Stimulated activated CD4-positive, alpha-beta T cell treated with anti-CD3 and anti-CD28 coated beads, Interleukin-4, amount 100 ng/mL, for 48 hours (primary cell): Measurements from ENCODE around the gene STX1A.
A peak's percentile ranks its signal among the peaks of the same experiment; 100 is the strongest.
"Not testable (repeated sequence)": the region's sequence is repeated elsewhere in the genome, so short reads cannot be mapped to it uniquely, and the experiment has no call there.

Experiments used
- DNase-seq, 2 donors: peaks; one replicate each; pipeline ENCODE4 v3.0.0-alpha.2; 2020; ENCODE audit warnings: low read depth in 2 of 2

Gene STX1A

DNA sequence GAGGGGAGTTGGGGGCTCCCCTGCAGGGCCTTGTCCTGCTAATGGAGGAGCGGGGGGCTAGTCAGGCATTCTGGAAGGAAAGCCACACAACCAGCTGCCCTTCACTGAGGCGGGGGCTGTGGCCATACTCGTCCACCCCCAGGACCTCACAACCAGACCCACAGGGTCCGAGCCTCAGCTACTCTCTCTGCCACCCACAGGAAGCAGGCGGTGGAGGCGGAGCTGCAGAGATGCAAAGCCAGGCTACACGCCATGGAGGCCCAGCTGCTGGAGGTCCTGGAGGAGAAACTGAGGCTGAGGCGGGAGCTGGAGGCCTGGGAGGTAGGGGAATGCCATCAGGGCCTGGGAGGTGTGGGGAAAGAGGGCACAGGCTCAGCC lies 16.0 kb upstream of the STX1A start:
- DNase-seq: no peak

DNA sequence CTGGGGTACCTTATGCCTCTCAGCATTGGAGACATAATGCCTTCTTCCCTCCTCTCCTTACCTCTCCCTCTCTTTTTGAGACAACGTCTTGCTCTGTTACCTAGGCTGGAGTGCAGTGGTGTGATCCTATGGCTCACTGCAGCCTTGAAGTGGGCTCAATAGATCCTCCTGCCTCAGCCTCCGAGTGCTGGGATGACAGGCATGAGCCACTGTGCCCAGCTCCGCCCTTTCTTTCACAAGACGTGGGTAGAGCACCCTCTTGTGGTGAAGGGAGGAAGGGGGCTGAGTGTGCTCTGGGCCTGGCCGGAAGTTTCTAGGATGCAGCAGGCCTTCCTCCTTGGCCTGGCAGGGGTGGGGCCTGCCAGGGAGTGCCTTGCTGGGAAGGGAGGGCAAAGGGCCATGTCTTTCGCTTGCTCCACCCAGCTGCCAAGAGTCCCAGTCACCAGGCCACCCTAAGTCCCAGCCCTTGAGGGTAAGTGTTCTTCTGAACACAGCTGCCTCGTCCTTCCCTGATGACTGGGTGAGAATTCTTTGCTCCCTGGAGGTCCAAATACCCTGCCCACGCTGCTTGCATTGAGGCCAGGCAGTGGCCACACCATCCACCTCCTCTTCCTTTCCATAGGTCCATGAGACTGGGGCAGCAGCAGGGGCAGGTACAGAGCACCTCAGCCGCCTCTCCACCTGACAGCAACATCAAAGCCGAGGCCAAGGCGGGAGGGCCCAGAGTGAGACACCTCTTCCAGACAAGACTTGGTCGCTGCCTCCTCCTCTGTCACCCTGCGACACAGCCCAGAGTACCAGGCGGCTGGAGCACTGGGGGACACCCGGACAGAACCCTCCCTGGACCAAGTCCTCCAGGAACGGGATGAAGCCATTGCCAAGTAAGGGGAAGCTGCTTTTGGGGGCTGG lies 15.4 kb upstream of the STX1A start:
- peak; percentile 75 to 76 for DNase-seq

DNA sequence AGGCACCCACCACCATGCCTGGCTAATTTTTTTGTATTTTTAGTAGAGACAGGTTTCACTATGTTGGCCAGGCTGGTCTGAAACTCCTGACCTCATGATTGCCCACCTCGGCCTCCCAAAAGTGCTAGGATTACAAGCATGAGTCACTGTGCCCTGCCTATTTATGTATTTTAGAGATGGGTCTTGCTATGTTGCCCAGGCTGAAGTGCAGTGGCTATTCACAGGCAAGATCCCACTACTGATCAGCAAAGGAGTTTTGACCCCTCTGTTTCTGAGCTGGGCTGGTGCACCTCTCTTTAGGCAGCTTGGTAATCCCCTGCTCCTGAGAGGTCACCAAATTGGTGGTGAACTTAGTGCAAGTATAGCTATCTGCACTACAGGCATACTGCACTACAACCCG lies 12.9 kb upstream of the STX1A start:
- no peak for DNase-seq

- DNase-seq: no peak
Measured at GRCh38 chr7:73730485-73730884, 11.0 kb upstream of the STX1A start.

- DNase-seq: no peak
Measured at GRCh38 chr7:73728551-73728950, 9.1 kb upstream of the STX1A start.

GRCh38 chr7:73727952-73728351 lies 8.5 kb upstream of the STX1A start:
- DNase-seq: no peak

GRCh38 chr7:73726083-73726466 lies 6.6 kb upstream of the STX1A start:
- no peak for DNase-seq

- DNase-seq: no peak
Measured at GRCh38 chr7:73723813-73724212, 4.3 kb upstream of the STX1A start.

- DNase-seq: no peak
Measured at GRCh38 chr7:73722785-73723184, 3.3 kb upstream of the STX1A start.

- not testable (repeated sequence) for DNase-seq
Measured at GRCh38 chr7:73722182-73722581, 2.7 kb upstream of the STX1A start.

DNA sequence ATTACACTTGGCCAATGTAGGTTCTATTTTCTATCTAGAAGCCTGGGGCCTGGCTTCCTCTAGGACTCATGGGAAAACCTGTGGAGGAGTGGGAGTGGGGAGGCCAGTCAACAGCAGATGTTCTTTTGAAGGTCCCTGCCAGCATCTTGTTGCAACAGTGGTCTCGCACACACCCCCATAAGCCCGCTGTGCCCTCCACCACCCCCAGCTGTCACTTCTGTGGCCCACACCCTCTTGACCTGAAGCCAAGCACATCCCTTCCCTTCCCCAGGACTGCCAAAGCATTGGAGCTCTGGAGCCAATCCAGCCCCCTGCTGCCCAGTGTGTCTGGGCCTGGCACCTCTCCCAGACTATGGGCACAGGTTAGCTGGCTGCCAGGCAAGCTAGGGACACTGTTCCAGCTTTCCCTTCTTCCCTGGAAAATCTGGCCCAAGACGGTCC lies 1.9 kb upstream of the STX1A start:
- no peak for DNase-seq

GRCh38 chr7:73720443-73720842 lies 974 bp upstream of the STX1A start:
- DNase-seq: not testable (repeated sequence)

- DNase-seq: no peak
Measured at GRCh38 chr7:73719806-73720169, 319 bp upstream of the STX1A start.

DNA sequence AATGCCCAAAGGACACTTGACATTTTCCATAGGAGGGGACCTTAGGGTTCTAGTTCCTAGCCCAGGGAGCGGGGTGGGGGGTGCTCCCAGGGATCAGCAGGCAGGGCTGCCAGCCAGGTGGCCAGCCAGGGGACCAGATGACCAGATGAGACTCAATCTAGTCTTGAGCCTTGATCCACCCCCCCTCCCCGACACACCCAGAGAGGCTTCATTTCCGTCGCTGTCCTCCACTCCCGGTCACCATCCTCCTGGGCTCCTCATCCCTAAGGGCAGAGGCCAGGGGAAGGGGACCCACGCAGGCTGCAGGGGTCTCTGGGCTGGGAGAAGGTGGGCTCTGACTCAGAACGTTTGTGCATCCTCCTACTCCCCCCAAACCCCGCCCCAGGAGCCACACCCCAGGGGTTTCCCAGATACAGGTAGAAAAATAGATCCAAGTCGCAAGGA lies 1.0 kb downstream of the STX1A start:
- DNase-seq: no peak

DNA sequence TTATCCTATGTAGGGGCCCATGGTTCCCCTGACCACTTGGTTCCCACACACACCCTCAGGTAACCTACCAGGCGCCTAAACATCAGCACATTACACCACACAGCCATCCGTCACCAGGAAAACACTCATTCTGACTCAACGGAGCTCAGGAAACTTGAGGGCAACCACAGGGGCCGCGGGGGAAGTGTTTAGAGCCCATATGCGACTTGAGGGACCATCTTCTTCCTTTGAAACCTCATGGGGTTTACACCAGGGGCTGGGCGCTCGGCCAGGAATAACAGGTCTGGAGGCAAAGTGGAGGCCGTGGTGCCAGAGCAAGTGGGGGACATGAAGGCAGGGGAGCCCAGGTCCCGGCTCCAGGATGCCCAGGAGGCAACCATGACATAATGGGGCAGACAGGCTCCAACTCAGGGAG lies 1.5 kb downstream of the STX1A start:
- DNase-seq: peak; percentile 60 to 68

DNA sequence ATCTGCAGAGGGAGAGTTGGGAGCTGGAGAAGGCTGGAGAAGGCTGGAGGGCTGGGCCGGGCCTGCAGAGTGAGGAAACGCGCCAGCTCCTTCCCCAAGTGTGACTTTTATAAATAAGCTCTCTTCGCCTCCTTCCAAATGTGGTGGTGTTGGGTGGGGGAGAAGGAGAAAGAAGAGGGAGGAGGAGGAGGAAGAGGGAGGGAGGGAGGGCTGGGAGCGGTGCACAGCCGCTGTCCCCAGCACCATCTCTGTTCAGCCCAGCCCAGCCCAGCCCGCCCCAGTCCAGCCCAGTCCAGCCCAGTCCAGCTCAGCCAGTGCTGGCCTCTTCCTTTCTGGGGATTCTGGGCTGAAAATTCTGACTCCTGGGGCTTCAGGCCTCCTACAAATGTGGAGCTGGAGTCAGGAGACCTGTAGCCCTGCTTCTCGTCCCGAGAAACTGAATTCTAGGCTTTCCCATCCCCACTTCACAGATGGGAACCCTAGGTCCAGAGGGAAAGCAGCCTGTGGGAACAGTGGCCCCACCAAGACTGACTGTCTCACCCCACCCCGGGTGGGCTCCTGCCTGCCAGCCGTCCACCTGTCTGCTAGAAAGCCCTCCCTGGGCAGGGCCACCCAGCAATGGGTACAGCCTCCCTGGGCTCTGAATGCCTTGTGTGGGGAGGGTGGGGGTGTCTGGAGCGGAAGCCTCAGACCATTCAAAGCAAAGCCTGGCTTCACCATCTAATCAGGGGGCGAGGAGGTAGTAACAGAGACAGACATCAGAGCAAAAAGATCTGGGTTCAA lies 2.3 kb downstream of the STX1A start:
- DNase-seq: no peak

DNA sequence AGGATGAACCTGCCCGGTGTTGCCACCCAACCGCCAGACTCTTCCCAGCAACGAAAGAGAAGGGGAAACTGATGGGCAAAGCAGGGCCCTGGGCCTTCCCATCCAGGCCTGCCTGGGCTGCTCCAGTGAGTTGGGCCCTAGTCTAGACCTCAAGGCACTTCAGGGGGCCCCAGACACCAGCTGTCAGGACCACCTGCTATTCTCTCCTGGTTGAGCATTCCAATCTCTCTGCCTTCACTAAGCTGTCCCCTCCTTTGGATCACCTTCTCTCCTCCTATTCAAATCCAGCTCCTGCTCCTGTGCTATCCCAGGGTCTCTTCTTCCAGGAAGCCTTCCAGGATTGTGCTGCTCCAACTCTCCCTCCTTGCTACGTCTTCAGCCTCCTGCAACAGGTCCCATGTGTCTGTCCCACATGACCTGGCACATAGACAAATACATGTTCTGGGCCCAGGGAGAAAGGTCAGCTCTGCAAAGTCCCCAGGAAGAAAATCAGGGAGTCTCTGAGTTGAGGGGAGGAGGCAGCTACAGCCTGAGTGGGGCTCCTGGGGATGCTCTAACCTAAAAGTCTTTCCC lies 3.1 kb downstream of the STX1A start:
- no peak for DNase-seq

DNA sequence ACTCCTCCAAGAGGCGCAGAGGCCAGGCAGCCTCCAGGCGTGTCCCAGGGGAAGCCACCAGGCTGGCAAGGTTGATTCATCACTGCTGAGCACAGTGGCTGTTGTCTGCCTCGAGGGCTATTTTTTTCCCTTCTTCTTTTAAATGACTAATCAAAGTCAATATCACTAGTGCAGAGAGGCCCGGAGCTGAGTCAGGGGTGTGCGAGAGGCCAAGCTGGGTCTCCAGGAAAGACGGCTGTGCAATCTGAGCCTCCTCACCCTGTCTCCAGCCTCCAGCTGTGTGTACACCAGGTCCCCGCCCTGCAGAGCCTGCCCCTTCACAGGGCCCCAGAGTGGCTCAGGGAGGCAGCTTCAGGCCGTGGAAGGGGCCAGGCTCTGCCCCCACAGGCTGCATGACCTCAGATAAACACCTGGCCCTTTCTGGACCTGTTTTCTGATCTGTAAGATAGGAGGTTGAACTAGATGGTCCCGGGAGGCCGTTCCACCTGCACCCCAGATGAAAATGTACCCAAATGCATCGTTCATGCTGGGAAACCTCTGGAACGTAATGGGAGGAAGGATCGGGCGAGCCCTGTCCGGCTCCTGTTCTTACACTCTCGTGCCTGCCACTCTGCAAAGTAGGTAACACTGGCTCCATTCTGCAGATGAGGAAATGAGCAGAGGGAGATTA lies 3.7 kb downstream of the STX1A start:
- peak; percentile 60 to 68 for DNase-seq

GRCh38 chr7:73713319-73713718 lies 6.2 kb downstream of the STX1A start:
- not testable (repeated sequence) for DNase-seq

GRCh38 chr7:73712773-73713172 lies 6.7 kb downstream of the STX1A start:
- no peak for DNase-seq

DNA sequence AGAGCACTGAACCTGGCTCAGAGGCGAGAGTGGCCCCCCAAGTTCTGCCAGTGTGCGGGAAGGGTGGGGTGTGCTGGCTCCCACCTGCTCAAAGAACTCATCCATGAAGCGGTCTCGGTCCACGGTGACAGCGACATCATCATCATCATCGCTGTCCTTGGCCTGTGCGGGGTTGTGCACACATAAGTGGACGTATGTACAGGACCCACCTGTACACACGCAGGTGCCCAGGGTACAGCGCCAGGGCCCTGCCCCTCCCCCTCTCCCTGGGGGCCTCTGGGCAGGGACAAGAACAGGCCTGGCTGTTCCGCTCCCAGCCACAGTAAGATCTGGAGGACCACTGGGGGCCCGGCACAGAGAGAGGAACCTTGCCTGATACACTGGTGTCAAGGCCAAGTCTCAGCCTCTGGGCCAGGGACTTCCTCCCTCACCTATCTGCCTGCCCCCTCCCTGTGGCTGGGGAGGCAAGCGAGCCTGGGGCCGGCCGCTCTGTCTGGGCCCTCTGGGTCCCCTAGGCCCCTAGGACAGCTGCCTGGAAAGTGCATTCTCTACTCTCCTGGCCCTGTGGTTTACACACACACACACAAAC lies 10.4 kb downstream of the STX1A start:
- DNase-seq: no peak
